B cell (primary cell): ENCODE results near the gene RPS6KA4. TPM values are rescaled to one million over a fixed set of nuclear protein-coding genes. Genes with fewer than 3 reads are reported as not detected.

Experiments
- ATAC-seq: fragments of 200-7000 bp; cut with Tn5 transposase; one replicate; pipeline ENCODE4 v1.10.0; 2021; ENCODE audit warnings: low read depth, mild to moderate bottlenecking, moderate number of reproducible peaks, moderate library complexity
- CTCF ChIA-PET: fragments of 350-600 bp; sonication (Branson Sonifier 250); formaldehyde crosslinking; loops from one replicate; lab custom pipeline; 2021; ENCODE audit warnings: antibody characterized with exemption, inconsistent platforms; lab: Charles Lee
- POLR2A ChIA-PET: fragments of 350-600 bp; sonication (Branson Sonifier 250); formaldehyde crosslinking; loops from one replicate; lab custom pipeline; 2021; ENCODE audit warnings: antibody characterized with exemption; lab: Charles Lee
- DNase-seq: peaks from one replicate; pipeline ENCODE4 v3.0.0; 2013
- H2AFZ ChIP-seq: 2 replicates; pipeline ENCODE4 v1.6.1; 2012; ENCODE audit warnings: mild to moderate bottlenecking, low read depth, low read length; ENCODE audit not compliant: insufficient read depth, poor library complexity, severe bottlenecking
- H3K27ac ChIP-seq, 2 donors: 1 replicate in 1 of 2; 2 replicates in 1 of 2; pipeline ENCODE4 v1.5.1; 2012 to 2013; ENCODE audit warnings: low read length in 2 of 2, mild to moderate bottlenecking in 2 of 2, moderate library complexity in 1 of 2
- H3K27me3 ChIP-seq, 4 experiments: fragments of 200-600 bp in 1 of 4; sonication (generic) in 1 of 4; replicated peaks in 1 of 4; 1 replicate in 2 of 4; 2 replicates in 2 of 4; pipeline versions ENCODE4 v1.6.1 to v1.7.0; 2013 to 2016; ENCODE audit warnings: low read length in 3 of 4, mild to moderate bottlenecking in 2 of 4, mixed read lengths in 1 of 4, moderate library complexity in 1 of 4; ENCODE audit not compliant: insufficient read depth in 4 of 4, control insufficient read depth in 3 of 4; ENCODE audit errors: control extremely low read depth in 1 of 4
- H3K36me3 ChIP-seq, 2 experiments: replicated peaks in 1 of 2; 1 replicate in 1 of 2; 2 replicates in 1 of 2; pipeline versions ENCODE4 v1.6.1 to v1.7.1; 2013; ENCODE audit warnings: low read length in 1 of 2; ENCODE audit not compliant: insufficient read depth in 2 of 2, control insufficient read depth in 1 of 2; ENCODE audit errors: control extremely low read depth in 1 of 2, extremely low read depth in 1 of 2
- H3K4me1 ChIP-seq, 2 donors: fragments of 200-600 bp in 1 of 2; sonication (generic) in 1 of 2; 1 replicate in 1 of 2; 2 replicates in 1 of 2; pipeline versions ENCODE4 v1.5.1 to v1.6.1; 2013 to 2017; ENCODE audit warnings: low read length in 2 of 2; ENCODE audit not compliant: control insufficient read depth in 2 of 2, insufficient read depth in 2 of 2
- H3K4me2 ChIP-seq: replicated peaks from 2 replicates; pipeline ENCODE3; 2012; ENCODE audit warnings: mild to moderate bottlenecking, low read depth, low read length; ENCODE audit not compliant: poor library complexity, severe bottlenecking
- H3K4me3 ChIP-seq, 5 experiments: fragments of 200-600 bp in 1 of 5; sonication (generic) in 1 of 5; 1 replicate in 3 of 5; 2 replicates in 2 of 5; pipeline versions ENCODE4 v1.5.1 to v1.7.0; 2011 to 2016; ENCODE audit warnings: low read length in 4 of 5, mild to moderate bottlenecking in 4 of 5, low read depth in 2 of 5, control low read depth in 1 of 5, moderate library complexity in 1 of 5; ENCODE audit not compliant: insufficient read depth in 1 of 5; ENCODE audit errors: control extremely low read depth in 1 of 5, extremely low read depth in 1 of 5
- H3K79me2 ChIP-seq: fragments of 200-600 bp; sonication (generic); one replicate; pipeline ENCODE4 v1.6.0; 2016; ENCODE audit warnings: low read length; ENCODE audit not compliant: control insufficient read depth, insufficient read depth
- H3K9ac ChIP-seq: fragments of 200-600 bp; sonication (generic); 2 replicates; pipeline ENCODE4 v1.6.1; 2017; ENCODE audit warnings: mild to moderate bottlenecking, low read length, moderate library complexity
- H3K9me3 ChIP-seq, 3 donors: one replicate each; pipeline versions ENCODE4 v1.6.1 to v1.7.1; 2013; ENCODE audit warnings: low read length in 2 of 3; ENCODE audit not compliant: control insufficient read depth in 2 of 3, insufficient read depth in 1 of 3; ENCODE audit errors: control extremely low read depth in 1 of 3
- H4K20me1 ChIP-seq: 2 replicates; pipeline ENCODE4 v1.6.0; 2012; ENCODE audit warnings: mild to moderate bottlenecking, low read length; ENCODE audit not compliant: insufficient read depth, control insufficient read depth, poor library complexity, severe bottlenecking
- H3K27ac Mint-ChIP-seq: one replicate; pipeline ENCODE4 v1.8.0; 2021; ENCODE audit warnings: mixed read lengths
- H3K27me3 Mint-ChIP-seq: one replicate; pipeline ENCODE4 v1.8.0; 2021; ENCODE audit warnings: mixed read lengths
- H3K4me1 Mint-ChIP-seq: one replicate; pipeline ENCODE4 v1.8.0; 2021; ENCODE audit warnings: mixed read lengths
- H3K4me3 Mint-ChIP-seq: one replicate; pipeline ENCODE4 v1.8.0; 2021; ENCODE audit warnings: mixed read lengths
- H3K9me3 Mint-ChIP-seq: one replicate; pipeline ENCODE4 v1.8.0; 2022; ENCODE audit warnings: mixed read lengths; ENCODE audit not compliant: insufficient read depth
- EZH2 ChIP-seq: IDR thresholded peaks from 2 replicates; pipeline ENCODE4 v1.6.1; 2012; ENCODE audit warnings: borderline replicate concordance, low read depth, mild to moderate bottlenecking, moderate library complexity, low read length; ENCODE audit not compliant: insufficient read depth, poor library complexity, severe bottlenecking
- WGBS: methylation state at CpG from one replicate; pipeline ENCODE4 v1.1.5; 2013; ENCODE audit warnings: missing lambda C conversion rate; ENCODE audit not compliant: insufficient coverage; 5-methylcytosine and 5-hydroxymethylcytosine counted together
- intact Hi-C: fragments of 100-400 bp; cut with micrococcal nuclease; formaldehyde crosslinking; loops from one replicate; pipeline ENCODE4 v1.10.0; 2022
- polyA plus RNA-seq: library from polyadenylated mRNA; depleted of rRNA; stranded (reverse); fragments of >200 nt; gene quantifications from 2 replicates; pipeline ENCODE4 v1.2.3, GENCODE V29; 2012
- total RNA-seq, 2 donors: library from RNA; stranded (reverse); fragments of 120-200 nt in 1 of 2; gene quantifications; 1 replicate in 1 of 2; 2 replicates in 1 of 2; pipeline versions ENCODE4 v1.2.3 to v1.2.4, GENCODE V29; 2013 to 2022
- TF ChIP-seq, protein P1 (sequence below): fragments of 200-600 bp; IDR thresholded peaks from one replicate; pipeline ENCODE4 v1.8.0; 2022; ENCODE audit warnings: antibody characterized with exemption, mild to moderate bottlenecking

Gene RPS6KA4
- total and polyA plus RNA-seq, 2 donors (not counting 1 experiment from before 2014, with no cell fraction given) = 22.6 to 32.5 TPM

- Histone ChIP-seq H3K4me3 (no peak overlapping the region), H3K27me3 (no peaks in the 10 kb centered on the region), H3K79me2 (peaks cover 25% of the 10 kb centered on the region), H3K4me1 (peaks cover 28 to 32% of the 10 kb centered on the region in 2 donors), H4K20me1 (peaks cover 51% of the 10 kb centered on the region), H3K9me3 (no peaks in the 10 kb centered on the region), H2AFZ (no peak overlapping the region), H3K36me3 (peaks cover 4 to 33% of the 10 kb centered on the region in 2 experiments), H3K4me2 (no peak overlapping the region), H3K27ac (no peak overlapping the region), H3K9ac (no peak overlapping the region)
- H3K27me3 Mint-ChIP-seq = no peaks in the 10 kb centered on the region
- no peak for DNase-seq
- 94% methylated on average over 18 of the region's 18 CpGs for WGBS
- no peak overlapping the region for H3K27ac Mint-ChIP-seq
- CTCF ChIA-PET = interaction anchor here (2.0 to 5.5 kb wide), 3 partner anchors 10 to 27 kb away, joined by 11 to 63 read pairs (median 45); partner anchors contain the start of genes PRDX5 and TRMT112
- POLR2A ChIA-PET = no interaction called here
- no peak for ATAC-seq
- peaks cover 40% of the 10 kb centered on the region for H3K4me1 Mint-ChIP-seq
- no peaks in the 10 kb centered on the region for H3K9me3 Mint-ChIP-seq
- no peak overlapping the region for H3K4me3 Mint-ChIP-seq
- no peak for TF ChIP-seq EZH2
- TF ChIP-seq, protein P1, sequence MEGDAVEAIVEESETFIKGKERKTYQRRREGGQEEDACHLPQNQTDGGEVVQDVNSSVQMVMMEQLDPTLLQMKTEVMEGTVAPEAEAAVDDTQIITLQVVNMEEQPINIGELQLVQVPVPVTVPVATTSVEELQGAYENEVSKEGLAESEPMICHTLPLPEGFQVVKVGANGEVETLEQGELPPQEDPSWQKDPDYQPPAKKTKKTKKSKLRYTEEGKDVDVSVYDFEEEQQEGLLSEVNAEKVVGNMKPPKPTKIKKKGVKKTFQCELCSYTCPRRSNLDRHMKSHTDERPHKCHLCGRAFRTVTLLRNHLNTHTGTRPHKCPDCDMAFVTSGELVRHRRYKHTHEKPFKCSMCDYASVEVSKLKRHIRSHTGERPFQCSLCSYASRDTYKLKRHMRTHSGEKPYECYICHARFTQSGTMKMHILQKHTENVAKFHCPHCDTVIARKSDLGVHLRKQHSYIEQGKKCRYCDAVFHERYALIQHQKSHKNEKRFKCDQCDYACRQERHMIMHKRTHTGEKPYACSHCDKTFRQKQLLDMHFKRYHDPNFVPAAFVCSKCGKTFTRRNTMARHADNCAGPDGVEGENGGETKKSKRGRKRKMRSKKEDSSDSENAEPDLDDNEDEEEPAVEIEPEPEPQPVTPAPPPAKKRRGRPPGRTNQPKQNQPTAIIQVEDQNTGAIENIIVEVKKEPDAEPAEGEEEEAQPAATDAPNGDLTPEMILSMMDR = no peak
- intact Hi-C loops = no loop called here
Measured at GRCh38 chr11:64343767-64344559, 15.0 kb upstream of the RPS6KA4 start.

GRCh38 chr11:64344787-64345186 is 14.2 kb upstream of the RPS6KA4 start:
- Histone ChIP-seq H3K9ac (no peak overlapping the region), H3K4me1 (peaks cover 20 to 23% of the 10 kb centered on the region in 2 donors), H3K4me3 (no peak overlapping the region), H2AFZ (no peak overlapping the region), H3K36me3 (peaks cover 6 to 37% of the 10 kb centered on the region in 2 experiments), H3K27ac (no peak overlapping the region), H3K4me2 (no peak overlapping the region), H3K27me3 (no peaks in the 10 kb centered on the region), H3K9me3 (no peaks in the 10 kb centered on the region), H4K20me1 (peaks cover 51% of the 10 kb centered on the region), H3K79me2 (peaks cover 18% of the 10 kb centered on the region)
- H3K9me3 Mint-ChIP-seq = no peaks in the 10 kb centered on the region
- peaks cover 31% of the 10 kb centered on the region for H3K4me1 Mint-ChIP-seq
- WGBS = 96% methylated on average over 28 of the region's 28 CpGs
- DNase-seq = no peak
- ChIA-PET POLR2A (no interaction called here), CTCF (interaction anchor here (0.6 to 5.5 kb wide), 5 partner anchors 9 to 438 kb away, joined by 3 to 63 read pairs (median 11); partner anchors contain the start of genes PRDX5 and TRMT112)
- H3K27ac Mint-ChIP-seq = no peak overlapping the region
- TF ChIP-seq, protein P1 = no peak
- no peak for TF ChIP-seq EZH2
- no peak overlapping the region for H3K4me3 Mint-ChIP-seq
- intact Hi-C loops = no loop called here
- ATAC-seq = no peak
- H3K27me3 Mint-ChIP-seq = no peaks in the 10 kb centered on the region
